GM04504 (cell line): Measurements from ENCODE around the gene CKS2.
"Not testable (repeated sequence)": the region's sequence is repeated elsewhere in the genome, so short reads cannot be mapped to it uniquely, and the experiment has no call there.

Source experiments
- DNase-seq: peaks from one replicate; pipeline ENCODE4 v3.0.0-alpha.2; 2012; ENCODE audit warnings: low read depth

Gene CKS2

GRCh38 chr9:89310475-89311345, at the start of gene CKS2:
Gene CKS2 (plus strand): TSS chr9:89311195. CDS start chr9:89311293, 98 bp downstream.
- peak; percentile 100 for DNase-seq

DNA sequence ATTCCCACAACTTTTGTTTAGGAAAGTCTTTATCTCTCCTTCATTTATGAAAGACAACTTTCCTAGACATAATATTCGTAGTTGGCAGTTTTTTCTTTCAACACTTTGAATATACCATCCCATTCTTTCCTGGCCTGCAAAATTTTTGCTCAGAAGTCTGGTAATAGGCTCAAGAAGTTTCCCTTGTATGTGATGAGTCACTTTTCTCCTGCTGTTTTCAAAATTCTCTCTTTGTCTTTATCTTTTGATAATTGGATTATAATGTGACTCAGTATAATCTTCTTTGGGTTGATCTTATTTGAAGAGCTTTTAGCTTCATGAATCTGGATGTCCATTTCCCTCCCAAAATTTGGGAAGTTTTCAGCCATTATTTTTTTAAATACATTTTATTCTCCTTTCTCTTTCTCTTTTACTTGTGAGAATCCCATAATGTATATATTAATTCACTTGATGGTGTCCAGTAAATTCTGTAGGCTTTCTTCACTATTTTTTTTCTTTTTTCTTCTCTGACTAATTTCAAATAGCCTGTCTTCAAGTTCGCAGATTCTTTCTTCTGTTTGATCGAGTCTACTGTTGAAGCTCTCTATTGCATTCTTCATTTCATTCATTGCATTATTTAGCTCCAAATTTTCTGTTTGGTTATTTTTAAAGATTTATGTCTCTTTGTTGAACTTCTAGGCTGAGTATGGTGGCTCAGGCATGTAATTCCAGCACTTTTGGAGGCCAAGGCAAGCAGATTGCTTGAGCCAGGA, 37.3 kb upstream of the CKS2 start:
- no peak for DNase-seq

DNA sequence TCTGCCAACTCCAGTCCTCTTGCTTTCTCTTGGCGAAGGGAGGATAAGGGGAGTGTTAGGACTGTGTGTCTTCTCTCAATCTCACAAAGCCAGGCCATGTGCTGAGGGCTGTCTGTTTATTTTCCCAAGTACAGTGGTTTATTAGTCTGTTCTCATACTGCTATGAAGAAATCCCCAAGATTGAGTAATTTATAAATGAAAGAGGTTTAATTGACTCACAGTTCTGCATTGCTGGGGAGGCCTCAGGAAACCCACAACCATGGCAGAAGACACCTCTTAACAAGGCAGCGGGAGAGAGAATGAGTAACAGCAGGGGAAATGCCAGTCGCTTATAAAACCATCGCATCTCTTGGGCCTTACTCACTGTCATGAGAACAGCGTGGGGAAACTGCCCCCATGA, 36.2 kb upstream of the CKS2 start:
- peak; percentile 92 for DNase-seq

DNA sequence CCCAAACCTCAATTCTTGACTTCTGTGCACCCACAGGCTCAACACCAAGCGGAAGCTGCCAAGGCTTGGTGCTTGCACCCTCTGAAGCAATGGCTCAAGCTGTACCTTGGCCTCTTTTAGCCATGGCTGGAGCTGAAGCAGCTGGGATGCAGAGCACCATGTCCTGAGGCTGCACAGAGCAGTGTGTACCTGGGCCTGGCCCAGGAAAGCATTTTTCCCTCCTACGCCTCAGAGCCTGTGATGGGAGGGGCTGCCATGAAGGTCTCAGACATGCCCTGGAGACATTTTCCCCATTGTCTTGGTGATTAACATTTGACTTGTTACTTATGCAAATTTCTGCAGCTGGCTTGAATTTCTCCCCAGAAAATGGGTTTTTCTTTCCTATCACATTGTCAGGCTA, 35.0 kb upstream of the CKS2 start:
- not testable (repeated sequence) for DNase-seq

GRCh38 chr9:89277043-89277442, 34.0 kb upstream of the CKS2 start:
- DNase-seq: no peak

DNA sequence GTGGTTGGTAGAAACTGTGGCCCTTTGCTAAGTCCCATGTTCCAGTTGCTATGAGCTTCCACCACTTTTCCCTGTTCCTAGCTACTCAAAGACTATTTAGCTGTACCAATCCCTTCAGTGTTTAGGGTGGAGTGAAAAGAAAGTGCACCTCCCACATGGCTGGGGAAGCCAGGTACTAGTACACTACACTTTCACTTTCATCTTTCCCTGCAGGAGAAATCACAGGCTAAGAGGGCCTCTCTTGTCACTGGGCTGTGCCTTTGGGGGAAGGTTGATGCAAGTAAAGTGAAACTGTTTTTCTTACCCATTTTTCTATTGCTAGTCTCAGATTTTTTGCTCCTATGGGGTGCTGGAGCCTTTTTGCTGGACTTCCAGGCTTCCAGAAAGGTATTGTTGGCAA, 33.5 kb upstream of the CKS2 start:
- no peak for DNase-seq

DNA sequence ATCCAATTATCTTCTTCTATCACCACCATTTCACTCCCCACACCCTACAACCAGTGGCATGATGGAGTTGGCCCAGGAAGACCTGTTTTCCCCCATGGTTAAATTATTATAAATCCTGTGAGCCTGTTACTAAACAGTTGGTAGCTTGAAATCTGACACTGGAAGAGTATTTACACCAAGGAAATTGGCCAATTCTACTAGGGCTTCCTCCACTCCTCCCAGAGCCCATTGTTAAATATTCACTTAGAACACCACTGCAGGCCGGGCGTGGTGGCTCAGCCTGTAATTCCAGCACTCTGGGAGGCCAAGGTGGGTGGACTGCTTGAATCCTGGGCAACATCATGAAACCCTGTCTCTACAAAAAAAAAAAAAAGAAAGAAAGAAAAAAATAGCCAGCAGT, 32.4 kb upstream of the CKS2 start:
- DNase-seq: no peak

DNA sequence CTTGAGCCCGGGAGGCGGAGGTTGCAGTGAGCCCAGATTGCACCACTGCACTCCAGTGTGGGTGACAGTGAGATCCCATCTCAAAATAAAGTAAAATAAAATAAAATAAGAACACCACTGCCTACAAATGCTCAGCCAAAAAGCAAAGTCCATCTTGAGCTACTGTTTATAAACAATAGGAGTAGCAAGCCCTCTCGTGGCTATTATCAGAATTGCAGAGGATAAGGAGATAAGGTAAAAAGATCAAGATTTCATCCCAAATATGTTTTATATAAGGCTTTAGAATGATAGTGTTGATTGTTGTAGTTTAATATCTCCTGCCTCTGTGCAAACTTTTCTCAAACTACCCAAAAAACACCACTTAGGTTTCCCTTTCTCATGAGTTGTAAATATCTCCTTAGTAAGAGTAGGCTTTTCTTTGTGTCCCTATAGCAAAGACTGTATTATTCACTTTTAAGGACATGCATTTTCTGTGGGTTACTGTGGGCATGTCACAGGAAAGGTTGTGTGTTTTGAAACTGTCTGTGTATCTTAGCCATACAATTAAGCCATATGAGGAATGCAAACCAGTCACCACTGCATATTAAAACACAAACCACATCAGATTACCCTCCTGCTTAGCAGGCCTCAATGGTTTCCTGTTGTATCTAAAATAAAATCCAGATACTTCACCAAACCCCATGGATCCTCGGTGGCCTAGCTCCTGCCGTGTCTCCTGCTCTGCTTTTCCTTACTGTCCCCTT, 31.8 kb upstream of the CKS2 start:
- DNase-seq: peak; percentile 32

GRCh38 chr9:89281106-89281505, 29.9 kb upstream of the CKS2 start:
- no peak for DNase-seq

- not testable (repeated sequence) for DNase-seq
These were observed 28.6 kb upstream of the CKS2 start for GRCh38 chr9:89282248-89282968.

DNA sequence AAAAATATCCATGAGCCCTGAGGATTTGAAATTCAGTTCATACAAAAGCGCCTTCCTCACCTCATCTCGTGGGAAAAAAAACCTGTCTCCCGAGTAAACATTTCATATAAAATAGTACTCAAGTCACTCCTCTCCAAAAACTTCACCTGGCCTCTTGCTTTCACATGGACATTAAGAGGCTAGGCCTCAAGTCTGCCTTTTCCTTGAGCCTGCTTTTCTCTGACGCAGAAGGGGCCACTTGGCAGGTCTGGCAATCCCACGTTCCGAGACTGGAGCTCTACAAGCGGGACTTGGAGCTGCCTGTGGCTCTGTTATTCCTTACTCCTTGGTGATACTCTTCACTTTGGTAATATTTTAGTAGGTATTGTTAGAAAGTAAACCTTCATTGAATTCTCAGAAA, 26.9 kb upstream of the CKS2 start:
- no peak for DNase-seq

DNA sequence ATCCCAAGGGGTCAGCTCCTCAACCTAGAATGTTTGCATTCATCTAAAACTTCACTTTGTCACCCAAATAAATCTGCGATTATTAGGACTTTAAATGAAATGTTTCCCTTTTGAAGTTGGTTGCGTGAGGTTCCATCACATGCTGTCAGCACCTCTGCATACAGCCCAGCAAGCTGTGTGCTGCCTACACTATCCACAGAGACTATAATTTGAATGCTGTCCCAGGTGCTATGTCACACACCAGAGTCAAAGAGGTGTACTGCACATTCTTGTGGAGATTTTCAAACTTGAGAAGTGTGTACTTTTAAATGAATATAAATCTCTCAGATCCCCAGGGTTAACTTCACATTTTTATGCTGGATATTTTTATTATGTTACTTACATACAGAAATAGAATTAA, 19.3 kb upstream of the CKS2 start:
- DNase-seq: no peak

GRCh38 chr9:89293014-89293413, 18.0 kb upstream of the CKS2 start:
- DNase-seq: no peak

GRCh38 chr9:89295400-89295799, 15.6 kb upstream of the CKS2 start:
- no peak for DNase-seq

DNA sequence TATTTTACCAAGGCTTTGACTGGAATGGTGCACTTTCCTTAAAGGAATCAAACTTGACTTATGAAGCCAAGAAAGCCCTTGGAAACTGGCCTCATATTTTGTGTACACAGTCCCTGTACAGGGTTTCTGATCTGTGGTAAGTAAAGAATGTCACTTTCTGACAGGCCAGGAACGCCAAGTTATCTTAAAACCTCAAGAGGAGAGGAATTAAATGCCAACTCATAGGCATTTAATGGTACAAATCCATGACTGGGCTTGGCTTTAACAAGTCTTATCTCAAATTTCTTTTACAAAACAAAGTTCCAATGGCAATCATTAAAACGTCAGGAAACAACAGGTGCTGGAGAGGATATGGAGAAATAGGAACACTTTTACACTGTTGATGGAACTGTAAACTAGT, 9.0 kb upstream of the CKS2 start:
- DNase-seq: not testable (repeated sequence)

- no peak for DNase-seq
These were observed 6.8 kb upstream of the CKS2 start for GRCh38 chr9:89304020-89304833.

DNA sequence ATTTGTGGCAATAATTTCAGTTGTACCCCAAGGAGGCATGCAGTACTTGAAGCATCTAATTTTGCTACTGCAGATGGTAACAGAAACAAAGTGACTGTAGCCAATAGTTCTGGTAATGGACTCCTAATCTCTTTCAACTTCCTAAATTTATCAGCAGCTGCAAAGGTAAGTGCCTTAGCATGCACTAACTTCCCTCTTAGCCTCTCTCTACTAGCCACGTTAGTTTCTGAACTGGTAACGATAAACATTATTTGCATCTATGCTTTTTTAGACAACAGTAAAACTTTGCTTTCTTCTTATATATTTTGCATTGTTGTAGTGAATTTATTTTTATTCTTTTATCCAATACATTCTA, 6.2 kb upstream of the CKS2 start:
- no peak for DNase-seq

- no peak for DNase-seq
These were observed 5.1 kb upstream of the CKS2 start for GRCh38 chr9:89305868-89306267.

DNA sequence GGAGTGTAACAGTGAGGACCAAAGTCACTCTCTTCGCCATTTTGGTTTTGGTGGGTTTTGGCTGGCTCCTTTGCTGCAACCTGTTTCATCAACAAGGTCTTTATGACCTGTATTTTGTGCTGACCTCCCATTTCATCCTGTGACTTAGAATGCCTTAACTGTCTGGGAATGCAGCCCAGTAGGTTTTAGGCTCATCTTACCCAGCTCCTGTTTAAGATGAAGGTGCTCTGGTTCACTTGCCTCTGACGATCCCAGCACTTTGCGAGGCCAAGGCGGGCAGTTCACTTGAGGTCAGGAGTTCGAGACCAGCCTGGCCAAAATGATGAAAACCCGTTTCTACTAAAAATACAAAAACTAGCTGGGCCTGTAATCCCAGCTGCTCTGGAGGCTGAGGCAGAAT, 1.8 kb upstream of the CKS2 start:
- DNase-seq: no peak

GRCh38 chr9:89309608-89310474, 1.2 kb upstream of the CKS2 start:
- no peak for DNase-seq
